Adrenal gland (tissue), 5 donors: Measurements from ENCODE around the gene MDM2.

Source experiments
- POLR2A ChIP-seq, 2 donors: fragments of 450-650 bp; IDR thresholded peaks; one replicate each; pipeline ENCODE4 v1.6.1; 2017; ENCODE audit warnings: antibody characterized with exemption in 2 of 2, mild to moderate bottlenecking in 2 of 2, moderate library complexity in 1 of 2
- TF ChIP-seq, protein P1 (sequence below), 6 experiments: fragments of 450-650 bp in 4 of 6; fragments of 200-600 bp in 2 of 6; sonication (generic) in 1 of 6; IDR thresholded peaks; 1 replicate in 5 of 6; 2 replicates in 1 of 6; pipeline versions ENCODE4 v1.5.1 to v1.8.0; 2016 to 2021; ENCODE audit warnings: antibody characterized with exemption in 6 of 6, mild to moderate bottlenecking in 2 of 6, moderate library complexity in 1 of 6
- donor health status: DM: no; HTN: no; CAD: no.

DNA sequence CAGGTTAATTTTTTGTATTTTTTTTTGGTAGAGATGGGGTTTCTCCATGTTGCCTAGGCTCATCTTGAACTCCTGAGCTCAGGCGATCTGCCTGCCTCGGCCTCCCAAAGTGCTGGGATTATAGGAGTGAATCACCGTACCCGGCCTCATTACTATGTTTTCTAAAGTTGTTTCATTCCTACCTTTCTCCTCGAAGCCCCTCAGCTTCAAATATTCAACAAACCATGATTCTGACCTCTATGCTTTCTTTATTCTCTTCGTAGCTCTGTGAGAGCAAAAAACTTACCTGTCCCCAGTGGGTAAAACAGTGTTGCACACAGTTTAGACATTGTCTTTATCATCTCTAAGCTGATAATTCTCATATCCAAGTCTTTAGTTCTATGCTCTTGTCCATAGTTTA lies 26.2 kb upstream of the MDM2 start:
- TF ChIP-seq, protein P1, sequence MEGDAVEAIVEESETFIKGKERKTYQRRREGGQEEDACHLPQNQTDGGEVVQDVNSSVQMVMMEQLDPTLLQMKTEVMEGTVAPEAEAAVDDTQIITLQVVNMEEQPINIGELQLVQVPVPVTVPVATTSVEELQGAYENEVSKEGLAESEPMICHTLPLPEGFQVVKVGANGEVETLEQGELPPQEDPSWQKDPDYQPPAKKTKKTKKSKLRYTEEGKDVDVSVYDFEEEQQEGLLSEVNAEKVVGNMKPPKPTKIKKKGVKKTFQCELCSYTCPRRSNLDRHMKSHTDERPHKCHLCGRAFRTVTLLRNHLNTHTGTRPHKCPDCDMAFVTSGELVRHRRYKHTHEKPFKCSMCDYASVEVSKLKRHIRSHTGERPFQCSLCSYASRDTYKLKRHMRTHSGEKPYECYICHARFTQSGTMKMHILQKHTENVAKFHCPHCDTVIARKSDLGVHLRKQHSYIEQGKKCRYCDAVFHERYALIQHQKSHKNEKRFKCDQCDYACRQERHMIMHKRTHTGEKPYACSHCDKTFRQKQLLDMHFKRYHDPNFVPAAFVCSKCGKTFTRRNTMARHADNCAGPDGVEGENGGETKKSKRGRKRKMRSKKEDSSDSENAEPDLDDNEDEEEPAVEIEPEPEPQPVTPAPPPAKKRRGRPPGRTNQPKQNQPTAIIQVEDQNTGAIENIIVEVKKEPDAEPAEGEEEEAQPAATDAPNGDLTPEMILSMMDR (IDR thresholded peaks at IDR 0.05) = no peak
- no peak for TF ChIP-seq POLR2A (IDR thresholded peaks at IDR 0.05)
